ENCODE measurements around the gene TMOD1. TPM values are rescaled to one million over a fixed set of nuclear protein-coding genes. Genes with fewer than 3 reads are reported as not detected.

TMOD1 gene
- total and polyA plus RNA-seq, 10 of the 15 experiments (the other 5 are each of a cell fraction or from before 2014, with no cell fraction given) = 4.0 to 44.1 (median 15.4) TPM

DNA sequence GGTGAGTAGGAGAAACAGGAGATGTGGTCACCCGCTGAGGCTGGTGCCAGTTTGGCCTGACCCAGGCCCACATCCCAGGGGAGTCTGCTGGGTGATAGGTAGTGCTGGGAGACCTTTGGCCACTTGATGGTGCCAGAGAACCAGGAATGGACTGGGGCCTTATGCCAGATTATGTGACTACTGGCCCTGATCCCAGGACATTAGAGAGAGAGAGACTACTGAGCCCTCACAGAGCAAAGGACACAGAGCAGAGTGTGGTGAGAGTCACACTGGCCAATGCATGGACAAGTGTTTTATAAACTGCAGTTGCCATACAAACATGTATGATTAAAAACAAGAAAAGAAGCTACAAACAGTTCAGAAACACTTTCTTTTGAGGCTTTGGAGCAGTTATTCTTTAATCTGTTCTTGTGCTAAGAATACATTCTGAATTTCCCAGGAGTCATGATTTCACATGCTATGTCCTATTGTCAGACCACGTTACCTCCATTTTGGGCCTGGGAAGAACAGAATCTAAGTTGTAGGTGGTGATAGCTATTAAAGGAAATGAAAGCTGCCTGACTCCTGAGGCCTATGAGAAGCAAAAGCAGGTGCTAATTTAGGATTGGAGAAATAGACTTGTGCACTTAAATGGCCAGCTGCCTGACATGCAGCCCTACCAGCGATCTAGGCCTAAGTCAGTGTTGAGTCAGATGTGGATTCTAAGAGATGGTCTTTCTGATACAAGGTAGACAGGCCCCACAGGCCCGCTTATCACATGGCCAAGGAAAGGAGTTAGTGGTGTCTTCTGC is 32.6 kb upstream of the TMOD1 start (continued):
- TF ChIP-seq, protein P1, sequence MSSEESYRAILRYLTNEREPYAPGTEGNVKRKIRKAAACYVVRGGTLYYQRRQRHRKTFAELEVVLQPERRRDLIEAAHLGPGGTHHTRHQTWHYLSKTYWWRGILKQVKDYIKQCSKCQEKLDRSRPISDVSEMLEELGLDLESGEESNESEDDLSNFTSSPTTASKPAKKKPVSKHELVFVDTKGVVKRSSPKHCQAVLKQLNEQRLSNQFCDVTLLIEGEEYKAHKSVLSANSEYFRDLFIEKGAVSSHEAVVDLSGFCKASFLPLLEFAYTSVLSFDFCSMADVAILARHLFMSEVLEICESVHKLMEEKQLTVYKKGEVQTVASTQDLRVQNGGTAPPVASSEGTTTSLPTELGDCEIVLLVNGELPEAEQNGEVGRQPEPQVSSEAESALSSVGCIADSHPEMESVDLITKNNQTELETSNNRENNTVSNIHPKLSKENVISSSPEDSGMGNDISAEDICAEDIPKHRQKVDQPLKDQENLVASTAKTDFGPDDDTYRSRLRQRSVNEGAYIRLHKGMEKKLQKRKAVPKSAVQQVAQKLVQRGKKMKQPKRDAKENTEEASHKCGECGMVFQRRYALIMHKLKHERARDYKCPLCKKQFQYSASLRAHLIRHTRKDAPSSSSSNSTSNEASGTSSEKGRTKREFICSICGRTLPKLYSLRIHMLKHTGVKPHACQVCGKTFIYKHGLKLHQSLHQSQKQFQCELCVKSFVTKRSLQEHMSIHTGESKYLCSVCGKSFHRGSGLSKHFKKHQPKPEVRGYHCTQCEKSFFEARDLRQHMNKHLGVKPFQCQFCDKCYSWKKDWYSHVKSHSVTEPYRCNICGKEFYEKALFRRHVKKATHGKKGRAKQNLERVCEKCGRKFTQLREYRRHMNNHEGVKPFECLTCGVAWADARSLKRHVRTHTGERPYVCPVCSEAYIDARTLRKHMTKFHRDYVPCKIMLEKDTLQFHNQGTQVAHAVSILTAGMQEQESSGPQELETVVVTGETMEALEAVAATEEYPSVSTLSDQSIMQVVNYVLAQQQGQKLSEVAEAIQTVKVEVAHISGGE (CRISPR knock-in tag; IDR thresholded peaks at IDR 0.05) = no peak
- no peak for TF ChIP-seq TCF7 (IDR thresholded peaks at IDR 0.05; ENCODE audit: borderline replicate concordance)
- no peak for TF ChIP-seq ZSCAN29 (IDR thresholded peaks at IDR 0.05)
- TF ChIP-seq, protein P2, sequence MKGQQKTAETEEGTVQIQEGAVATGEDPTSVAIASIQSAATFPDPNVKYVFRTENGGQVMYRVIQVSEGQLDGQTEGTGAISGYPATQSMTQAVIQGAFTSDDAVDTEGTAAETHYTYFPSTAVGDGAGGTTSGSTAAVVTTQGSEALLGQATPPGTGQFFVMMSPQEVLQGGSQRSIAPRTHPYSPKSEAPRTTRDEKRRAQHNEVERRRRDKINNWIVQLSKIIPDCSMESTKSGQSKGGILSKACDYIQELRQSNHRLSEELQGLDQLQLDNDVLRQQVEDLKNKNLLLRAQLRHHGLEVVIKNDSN (IDR thresholded peaks at IDR 0.05; ENCODE audit: borderline replicate concordance, extremely low read length, insufficient read depth, low read depth, low read length) = no peak
- TF ChIP-seq, protein P3, sequence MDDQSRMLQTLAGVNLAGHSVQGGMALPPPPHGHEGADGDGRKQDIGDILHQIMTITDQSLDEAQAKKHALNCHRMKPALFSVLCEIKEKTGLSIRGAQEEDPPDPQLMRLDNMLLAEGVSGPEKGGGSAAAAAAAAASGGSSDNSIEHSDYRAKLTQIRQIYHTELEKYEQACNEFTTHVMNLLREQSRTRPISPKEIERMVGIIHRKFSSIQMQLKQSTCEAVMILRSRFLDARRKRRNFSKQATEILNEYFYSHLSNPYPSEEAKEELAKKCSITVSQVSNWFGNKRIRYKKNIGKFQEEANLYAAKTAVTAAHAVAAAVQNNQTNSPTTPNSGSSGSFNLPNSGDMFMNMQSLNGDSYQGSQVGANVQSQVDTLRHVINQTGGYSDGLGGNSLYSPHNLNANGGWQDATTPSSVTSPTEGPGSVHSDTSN (IDR thresholded peaks at IDR 0.05; ENCODE audit: insufficient replicate concordance, low read depth, low read length) = no peak
- no peak for TF ChIP-seq ZNF274 (IDR thresholded peaks at IDR 0.05; ENCODE audit: insufficient read depth, insufficient read length)
- no peak for TF ChIP-seq KAT2A (conservative IDR thresholded peaks at IDR 0.05; ENCODE audit: control insufficient read depth, low read depth, low read length)
- no peak for TF ChIP-seq SUPT20H (IDR thresholded peaks at IDR 0.05; ENCODE audit: borderline replicate concordance, control insufficient read depth, low read depth, low read length)
- 0 out of 2 replicates have a peak, but pooled peaks have one; percentile 36 for TF ChIP-seq IKZF1 (conservative IDR thresholded peaks at IDR 0.05)
- no peak; the same call in 1 of the 2 replicates for TF ChIP-seq EED (IDR thresholded peaks at IDR 0.05; ENCODE audit: low read depth)
- no peak for TF ChIP-seq RFX5 (IDR thresholded peaks at IDR 0.05; ENCODE audit: low read depth, low read length)
- TF ChIP-seq GABPA (IDR thresholded peaks at IDR 0.05; ENCODE audit: low read depth) = no peak
- TF ChIP-seq MTA3 (IDR thresholded peaks at IDR 0.05; ENCODE audit: borderline replicate concordance, low read length) = no peak
- TF ChIP-seq RB1 (IDR thresholded peaks at IDR 0.05; ENCODE audit: borderline replicate concordance) = no peak
- peak; percentile 19; the same call in 1 of the 2 replicates for TF ChIP-seq GATAD2B (conservative IDR thresholded peaks at IDR 0.05; ENCODE audit: low read depth)
